GM03348 (cell line): ENCODE results near the gene RNU6-9.

Experiments used
- DNase-seq: peaks from one replicate; pipeline ENCODE4 v3.0.0; 2012; ENCODE audit warnings: low spot score

Gene RNU6-9

GRCh38 chr19:936175-936546, 42.9 kb downstream of the RNU6-9 start:
- DNase-seq = no peak

GRCh38 chr19:937259-937694, 44.0 kb downstream of the RNU6-9 start:
- DNase-seq = no peak

- DNase-seq = no peak
Measured at GRCh38 chr19:938233-938923, 45.1 kb downstream of the RNU6-9 start.

GRCh38 chr19:939439-939838, 46.2 kb downstream of the RNU6-9 start:
- no peak for DNase-seq

GRCh38 chr19:939922-940321, 46.6 kb downstream of the RNU6-9 start:
- no peak for DNase-seq

GRCh38 chr19:940591-941291, 47.5 kb downstream of the RNU6-9 start:
- DNase-seq = no peak

- no peak for DNase-seq
Measured at GRCh38 chr19:941292-942132, 48.2 kb downstream of the RNU6-9 start.

GRCh38 chr19:942133-942645, 48.9 kb downstream of the RNU6-9 start:
- no peak for DNase-seq
